H9 (cell line): ENCODE data around the gene OR8B3. TPM values are rescaled to one million over a fixed set of nuclear protein-coding genes. Genes with fewer than 3 reads are reported as not detected.

Experiments used
- DNase-seq: peaks from one replicate; pipeline ENCODE4 v3.0.0-alpha.2; 2017
- H2AFZ ChIP-seq: one replicate; pipeline ENCODE4 v1.6.1; 2013; ENCODE audit warnings: mild to moderate bottlenecking, low read length, control low read depth, moderate library complexity
- H2AK5ac ChIP-seq: 2 replicates; pipeline ENCODE4 v1.6.1; 2013; ENCODE audit warnings: low read length, control low read depth, mixed read lengths; ENCODE audit not compliant: insufficient read length
- H2BK120ac ChIP-seq: one replicate; pipeline ENCODE4 v1.6.1; 2013; ENCODE audit warnings: low read depth, mild to moderate bottlenecking, low read length, control low read depth, inconsistent platforms; ENCODE audit not compliant: poor library complexity, severe bottlenecking
- H2BK12ac ChIP-seq: 2 replicates; pipeline ENCODE4 v1.6.1; 2013; ENCODE audit warnings: low read length, control low read depth, mixed read lengths, low read depth; ENCODE audit not compliant: insufficient read length
- H2BK15ac ChIP-seq: 2 replicates; pipeline ENCODE4 v1.6.1; 2013; ENCODE audit warnings: low read depth, low read length, control low read depth
- H2BK20ac ChIP-seq: one replicate; pipeline ENCODE4 v1.6.1; 2013; ENCODE audit warnings: low read depth, mild to moderate bottlenecking, low read length, control low read depth, inconsistent platforms; ENCODE audit not compliant: poor library complexity, severe bottlenecking
- H2BK5ac ChIP-seq: 2 replicates; pipeline ENCODE4 v1.6.1; 2013; ENCODE audit warnings: low read length, control low read depth, mixed read lengths; ENCODE audit not compliant: insufficient read length
- H3K14ac ChIP-seq: 2 replicates; pipeline ENCODE4 v1.6.1; 2013; ENCODE audit warnings: low read length, control low read depth; ENCODE audit not compliant: insufficient read depth
- H3K18ac ChIP-seq: 2 replicates; pipeline ENCODE4 v1.6.1; 2013; ENCODE audit warnings: low read depth, mild to moderate bottlenecking, mixed read lengths, low read length, control low read depth; ENCODE audit not compliant: insufficient read length
- H3K23ac ChIP-seq: 2 replicates; pipeline ENCODE4 v1.6.1; 2013; ENCODE audit warnings: low read length, control low read depth, mixed read lengths, low read depth; ENCODE audit not compliant: insufficient read length
- H3K23me2 ChIP-seq: 2 replicates; pipeline ENCODE4 v1.6.1; 2013; ENCODE audit warnings: low read depth, mild to moderate bottlenecking, mixed read lengths, low read length, control low read depth; ENCODE audit not compliant: insufficient read length, poor library complexity, severe bottlenecking
- H3K27ac ChIP-seq: 2 replicates; pipeline ENCODE4 v1.5.1; 2013; ENCODE audit warnings: low read length, control low read depth, mixed read lengths, low read depth; ENCODE audit not compliant: insufficient read length
- H3K27me3 ChIP-seq: 2 replicates; pipeline ENCODE4 v1.6.1; 2013; ENCODE audit warnings: low read length, control low read depth, inconsistent platforms; ENCODE audit not compliant: insufficient read depth
- H3K4ac ChIP-seq: 2 replicates; pipeline ENCODE4 v1.6.1; 2013; ENCODE audit warnings: low read depth, mild to moderate bottlenecking, control low read depth, inconsistent platforms, low read length, moderate library complexity
- H3K4me1 ChIP-seq: 2 replicates; pipeline ENCODE4 v1.6.1; 2013; ENCODE audit warnings: low read length, control low read depth, inconsistent platforms; ENCODE audit not compliant: insufficient read depth
- H3K4me2 ChIP-seq: 2 replicates; pipeline ENCODE4 v1.6.1; 2013; ENCODE audit warnings: low read length, control low read depth, mixed read lengths; ENCODE audit not compliant: insufficient read length, insufficient read depth
- H3K56ac ChIP-seq: 2 replicates; pipeline ENCODE4 v1.6.1; 2013; ENCODE audit warnings: low read depth, mild to moderate bottlenecking, mixed read lengths, low read length, control low read depth; ENCODE audit not compliant: insufficient read length
- H3K79me1 ChIP-seq: 2 replicates; pipeline ENCODE4 v1.6.1; 2013; ENCODE audit warnings: low read depth, mild to moderate bottlenecking, moderate library complexity, low read length, control low read depth, inconsistent platforms; ENCODE audit not compliant: insufficient read depth, poor library complexity, severe bottlenecking
- H3K79me2 ChIP-seq: 2 replicates; pipeline ENCODE4 v1.6.1; 2013; ENCODE audit warnings: low read length, control low read depth, inconsistent platforms; ENCODE audit not compliant: insufficient read depth
- H3K9ac ChIP-seq: 2 replicates; pipeline ENCODE4 v1.6.1; 2013; ENCODE audit warnings: low read length, control low read depth, mixed read lengths; ENCODE audit not compliant: insufficient read length; ENCODE audit errors: extremely low read depth
- H3K9me3 ChIP-seq: one replicate; pipeline ENCODE4 v1.6.1; 2013; ENCODE audit warnings: low read depth, low read length, inconsistent platforms; ENCODE audit not compliant: control insufficient read depth
- H3T11ph ChIP-seq: one replicate; pipeline ENCODE4 v1.6.1; 2013; ENCODE audit warnings: mild to moderate bottlenecking, low read length, control low read depth, inconsistent platforms
- H4K20me1 ChIP-seq: one replicate; pipeline ENCODE4 v1.6.1; 2013; ENCODE audit not compliant: control insufficient read depth, insufficient read length, insufficient read depth
- H4K5ac ChIP-seq: 2 replicates; pipeline ENCODE4 v1.6.1; 2013; ENCODE audit warnings: low read depth, mild to moderate bottlenecking, mixed read lengths, low read length, control low read depth; ENCODE audit not compliant: insufficient read length
- H4K8ac ChIP-seq: replicated peaks from 2 replicates; pipeline ENCODE4 v1.6.1; 2013; ENCODE audit warnings: low read length, control low read depth, mixed read lengths, low read depth; ENCODE audit not compliant: insufficient read length
- H4K91ac ChIP-seq: 2 replicates; pipeline ENCODE4 v1.6.1; 2013; ENCODE audit warnings: low read depth, mild to moderate bottlenecking, moderate library complexity, mixed read lengths, low read length, control low read depth; ENCODE audit not compliant: insufficient read length
- H3K27ac Mint-ChIP-seq, 3 experiments: 2 replicates in 2 of 3; 3 replicates in 1 of 3; pipeline ENCODE4 v1.8.0; 2020 to 2021; ENCODE audit warnings: mixed read lengths in 3 of 3, mild to moderate bottlenecking in 1 of 3, moderate library complexity in 1 of 3
- H3K27me3 Mint-ChIP-seq: 2 replicates; pipeline ENCODE4 v1.8.0; 2021; ENCODE audit warnings: low read depth, mild to moderate bottlenecking, moderate library complexity, mixed read lengths
- H3K36me3 Mint-ChIP-seq, 3 experiments: 2 replicates in 2 of 3; 3 replicates in 1 of 3; pipeline ENCODE4 v1.8.0; 2020 to 2021; ENCODE audit warnings: low read depth in 3 of 3, mixed read lengths in 3 of 3; ENCODE audit not compliant: insufficient read depth in 1 of 3
- H3K4me1 Mint-ChIP-seq, 2 experiments: 2 replicates each; pipeline ENCODE4 v1.8.0; 2020; ENCODE audit warnings: mixed read lengths in 2 of 2
- H3K4me3 Mint-ChIP-seq, 2 experiments: 2 replicates in 1 of 2; 3 replicates in 1 of 2; pipeline ENCODE4 v1.8.0; 2020 to 2021; ENCODE audit warnings: mild to moderate bottlenecking in 2 of 2, mixed read lengths in 2 of 2, moderate library complexity in 1 of 2
- H3K9me3 Mint-ChIP-seq, 2 experiments: 2 replicates in 1 of 2; 3 replicates in 1 of 2; pipeline ENCODE4 v1.8.0; 2020; ENCODE audit warnings: mild to moderate bottlenecking in 2 of 2, mixed read lengths in 2 of 2, moderate library complexity in 1 of 2
- WGBS: extraction: QIAGEN DNeasy Blood & Tissue Kit; methylation state at CpG from one replicate; pipeline ENCODE4 v1.1.7; 2013; ENCODE audit warnings: missing lambda C conversion rate, low lambda C conversion rate, mixed read lengths; ENCODE audit not compliant: insufficient read length; ENCODE audit errors: extremely low coverage; 5-methylcytosine and 5-hydroxymethylcytosine counted together
- total RNA-seq: library from RNA; stranded (reverse); gene quantifications from 2 replicates; pipeline ENCODE4 v1.2.1, GENCODE V29; 2021
- TF ChIP-seq, protein P1 (sequence below): fragments of 200-600 bp; sonication (generic); conservative IDR thresholded peaks from 3 replicates; pipeline ENCODE4 v1.8.0; 2021; ENCODE audit warnings: antibody characterized with exemption, mild to moderate bottlenecking

OR8B3 gene
- total RNA-seq, 1 experiment from 2014 or later, result not detected

- no peak overlapping the region for H4K91ac ChIP-seq
- H2AFZ ChIP-seq, result no peak overlapping the region
- no peak overlapping the region for H3T11ph ChIP-seq
- H2BK120ac ChIP-seq, result no peak overlapping the region
- no peak overlapping the region for H2BK12ac ChIP-seq
- H4K20me1 ChIP-seq, result no peaks in the 10 kb centered on the region
- no peak overlapping the region for H2BK5ac ChIP-seq
- H3K23me2 ChIP-seq, result no peaks in the 10 kb centered on the region
- no peaks in the 10 kb centered on the region for H3K36me3 Mint-ChIP-seq
- no peak overlapping the region for H2BK20ac ChIP-seq
- H3K9me3 Mint-ChIP-seq, result no peaks in the 10 kb centered on the region
- H3K4me2 ChIP-seq, result no peak overlapping the region
- H4K5ac ChIP-seq, result no peak overlapping the region
- H3K4me1 Mint-ChIP-seq, result no peaks in the 10 kb centered on the region
- WGBS, result no CpG with 5 or more reads among the region's 3 CpGs
- H3K23ac ChIP-seq, result no peak overlapping the region
- DNase-seq, result no peak
- no peak overlapping the region for H3K9ac ChIP-seq
- H3K27ac ChIP-seq, result no peak overlapping the region
- H3K27ac Mint-ChIP-seq, result no peak overlapping the region
- no peaks in the 10 kb centered on the region for H3K27me3 Mint-ChIP-seq
- H3K79me1 ChIP-seq, result no peaks in the 10 kb centered on the region
- no peak overlapping the region for H2BK15ac ChIP-seq
- H3K4me1 ChIP-seq, result no peaks in the 10 kb centered on the region
- TF ChIP-seq, protein P1, sequence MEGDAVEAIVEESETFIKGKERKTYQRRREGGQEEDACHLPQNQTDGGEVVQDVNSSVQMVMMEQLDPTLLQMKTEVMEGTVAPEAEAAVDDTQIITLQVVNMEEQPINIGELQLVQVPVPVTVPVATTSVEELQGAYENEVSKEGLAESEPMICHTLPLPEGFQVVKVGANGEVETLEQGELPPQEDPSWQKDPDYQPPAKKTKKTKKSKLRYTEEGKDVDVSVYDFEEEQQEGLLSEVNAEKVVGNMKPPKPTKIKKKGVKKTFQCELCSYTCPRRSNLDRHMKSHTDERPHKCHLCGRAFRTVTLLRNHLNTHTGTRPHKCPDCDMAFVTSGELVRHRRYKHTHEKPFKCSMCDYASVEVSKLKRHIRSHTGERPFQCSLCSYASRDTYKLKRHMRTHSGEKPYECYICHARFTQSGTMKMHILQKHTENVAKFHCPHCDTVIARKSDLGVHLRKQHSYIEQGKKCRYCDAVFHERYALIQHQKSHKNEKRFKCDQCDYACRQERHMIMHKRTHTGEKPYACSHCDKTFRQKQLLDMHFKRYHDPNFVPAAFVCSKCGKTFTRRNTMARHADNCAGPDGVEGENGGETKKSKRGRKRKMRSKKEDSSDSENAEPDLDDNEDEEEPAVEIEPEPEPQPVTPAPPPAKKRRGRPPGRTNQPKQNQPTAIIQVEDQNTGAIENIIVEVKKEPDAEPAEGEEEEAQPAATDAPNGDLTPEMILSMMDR, result no peak
- H3K79me2 ChIP-seq, result no peaks in the 10 kb centered on the region
- no peak overlapping the region for H3K4me3 Mint-ChIP-seq
- H3K18ac ChIP-seq, result no peak overlapping the region
- no peaks in the 10 kb centered on the region for H3K9me3 ChIP-seq
- no peak overlapping the region for H2AK5ac ChIP-seq
- no peak overlapping the region for H4K8ac ChIP-seq
- H3K14ac ChIP-seq, result no peak overlapping the region
- H3K27me3 ChIP-seq, result no peaks in the 10 kb centered on the region
- H3K4ac ChIP-seq, result no peak overlapping the region
- no peak overlapping the region for H3K56ac ChIP-seq
Observed at GRCh38 chr11:124394408-124394807, 4.4 kb downstream of the OR8B3 start.
